Glutamatergic neuron (in vitro differentiated cells): ENCODE measurements around the gene LENEP. TPM values are rescaled to one million over a fixed set of nuclear protein-coding genes. Genes with fewer than 3 reads are reported as not detected.
A peak's percentile ranks its signal among the peaks of the same experiment; 100 is the strongest.

Experiments
- DNase-seq: peaks from one replicate; pipeline ENCODE4 v3.0.0; 2022
- H3K27ac Mint-ChIP-seq: one replicate; pipeline ENCODE4 v1.8.0; 2020; ENCODE audit warnings: mild to moderate bottlenecking, mixed read lengths, inconsistent platforms; ENCODE audit not compliant: unreplicated experiment
- H3K27me3 Mint-ChIP-seq: one replicate; pipeline ENCODE4 v1.8.0; 2020; ENCODE audit warnings: mild to moderate bottlenecking, moderate library complexity, mixed read lengths, inconsistent platforms; ENCODE audit not compliant: unreplicated experiment
- H3K36me3 Mint-ChIP-seq: one replicate; pipeline ENCODE4 v1.8.0; 2020; ENCODE audit warnings: mild to moderate bottlenecking, mixed read lengths, inconsistent platforms; ENCODE audit not compliant: unreplicated experiment
- H3K4me1 Mint-ChIP-seq: one replicate; pipeline ENCODE4 v1.8.0; 2020; ENCODE audit warnings: mild to moderate bottlenecking, low read depth, mixed read lengths, inconsistent platforms; ENCODE audit not compliant: unreplicated experiment
- H3K4me3 Mint-ChIP-seq: one replicate; pipeline ENCODE4 v1.8.0; 2020; ENCODE audit warnings: mild to moderate bottlenecking, mixed read lengths, inconsistent platforms; ENCODE audit not compliant: unreplicated experiment
- H3K9me3 Mint-ChIP-seq: one replicate; pipeline ENCODE4 v1.8.0; 2020; ENCODE audit warnings: mild to moderate bottlenecking, moderate library complexity, mixed read lengths, inconsistent platforms; ENCODE audit not compliant: unreplicated experiment
- CTCF ChIP-seq: fragments of 200-600 bp; sonication (generic); IDR thresholded peaks from one replicate; pipeline ENCODE4 v1.5.0; 2021; ENCODE audit not compliant: partially characterized antibody, unreplicated experiment
- total RNA-seq: library from RNA; stranded (reverse); fragmentation: NEBNext Ultra II Directional; extraction: Animal tissue kit (Norgen Biotek cat#: 25700); gene quantifications from one replicate; pipeline ENCODE4 v1.2.1, GENCODE V29; 2021; ENCODE audit not compliant: unreplicated experiment

The LENEP gene
- total RNA-seq, 1 donor from 2014 or later: 1.3 TPM

DNA sequence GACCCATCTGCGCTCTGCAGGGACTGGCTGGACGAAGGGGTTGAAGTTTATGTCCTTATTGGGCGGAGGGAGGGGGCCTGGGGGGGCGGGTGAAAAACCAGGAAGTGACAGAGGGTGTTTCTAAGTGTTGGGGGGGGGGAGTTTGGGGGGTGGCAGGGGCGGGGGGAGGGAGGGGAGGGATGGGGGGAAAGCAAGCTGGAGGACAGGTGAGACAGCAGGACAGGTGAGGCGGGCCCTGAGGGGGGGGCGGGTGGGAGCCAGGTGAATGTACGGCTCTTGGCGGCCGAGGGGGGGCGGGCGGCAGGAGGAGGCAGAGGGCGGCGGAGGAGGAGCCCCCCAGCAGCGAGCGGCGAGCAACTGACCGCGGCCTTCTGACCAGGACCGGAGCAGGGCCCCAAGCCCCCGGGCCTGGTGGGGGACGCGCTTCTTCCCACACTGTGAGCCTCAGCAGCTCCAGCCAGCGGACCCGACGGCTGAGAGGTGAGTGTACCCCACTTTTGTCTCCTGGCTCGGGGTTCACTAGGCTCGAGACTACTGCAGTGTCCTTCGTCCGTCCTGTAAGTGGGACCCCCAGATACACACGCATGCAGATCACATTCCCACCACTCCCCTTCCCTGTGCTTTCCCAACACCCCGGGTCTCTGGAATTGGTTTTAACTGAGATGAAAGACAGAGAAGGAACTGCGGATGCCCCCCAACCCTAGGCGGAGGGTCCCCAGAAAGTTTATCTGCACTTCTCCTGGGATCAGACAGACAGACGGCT is 9.3 kb downstream of the LENEP start, which contains the start of gene ZBTB7B:
Gene ZBTB7B (plus strand): TSS at position 339 of the 763 bp plus-strand sequence. CDS start 11,859 bp downstream, outside the sequence.
- peak within 1 kb of the TSS; percentile 34 for H3K27ac Mint-ChIP-seq
- DNase-seq: no peak
- peaks cover 12% of the 10 kb centered on the region for H3K27me3 Mint-ChIP-seq

DNA sequence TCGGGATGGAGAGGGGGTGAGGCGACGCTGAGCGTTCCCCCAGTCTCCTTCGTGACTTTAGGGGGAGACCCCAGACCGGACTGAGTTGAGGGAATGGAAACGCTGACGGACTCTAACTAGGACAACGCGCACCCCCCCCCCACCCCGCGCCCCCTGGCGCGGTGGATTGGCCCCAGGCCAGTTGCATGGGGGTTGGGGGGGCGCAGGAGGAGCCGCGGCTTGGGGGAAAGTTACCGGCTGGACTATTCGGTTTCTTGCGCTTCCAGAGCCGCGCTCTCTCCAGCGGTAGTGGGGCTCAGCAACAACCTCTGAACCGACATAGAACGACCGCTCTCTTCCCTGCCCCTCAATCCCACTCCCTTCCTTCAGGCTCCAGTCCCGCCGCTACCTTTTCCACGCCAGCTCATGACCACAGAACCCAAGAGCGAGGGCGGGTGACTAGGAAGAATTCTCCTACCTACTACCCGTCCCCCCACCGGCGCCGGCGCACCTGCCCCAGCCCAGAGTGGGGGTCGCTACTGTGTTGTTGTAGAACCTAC is 9.9 kb downstream of the LENEP start:
- H3K36me3 Mint-ChIP-seq: no peaks in the 10 kb centered on the region
- H3K27ac Mint-ChIP-seq: peak overlapping the region; percentile 34
- peaks cover 10% of the 10 kb centered on the region for H3K4me1 Mint-ChIP-seq
- peaks cover 5% of the 10 kb centered on the region for H3K9me3 Mint-ChIP-seq
- peak overlapping the region; percentile 93 for H3K4me3 Mint-ChIP-seq
- DNase-seq: no peak
- TF ChIP-seq CTCF: no peak
- H3K27me3 Mint-ChIP-seq: peaks cover 12% of the 10 kb centered on the region

More for the DNA sequence above, 9.3 kb downstream of the LENEP start, which contains the start of gene ZBTB7B:
- peaks cover 10% of the 10 kb centered on the region for H3K4me1 Mint-ChIP-seq
- H3K36me3 Mint-ChIP-seq: no peaks in the 10 kb centered on the region
- H3K9me3 Mint-ChIP-seq: peaks cover 5% of the 10 kb centered on the region
- peak within 1 kb of the TSS; percentile 93 for H3K4me3 Mint-ChIP-seq
- no peak for TF ChIP-seq CTCF

GRCh38 chr1:155003766-155004351 is 10.5 kb downstream of the LENEP start:
- Mint-ChIP-seq H3K36me3 (no peaks in the 10 kb centered on the region), H3K27ac (peak overlapping the region; percentile 89)

GRCh38 chr1:155004352-155005075 is 11.1 kb downstream of the LENEP start:
- Mint-ChIP-seq H3K27me3 (peaks cover 9% of the 10 kb centered on the region), H3K4me3 (peak overlapping the region; percentile 84), H3K36me3 (no peaks in the 10 kb centered on the region), H3K27ac (peak overlapping the region; percentile 89), H3K9me3 (peaks cover 3% of the 10 kb centered on the region), H3K4me1 (peaks cover 6% of the 10 kb centered on the region)
- TF ChIP-seq CTCF: no peak
- no peak for DNase-seq

More at GRCh38 chr1:155003766-155004351, 10.5 kb downstream of the LENEP start:
- peak; percentile 55 for DNase-seq
- Mint-ChIP-seq H3K9me3 (peaks cover 4% of the 10 kb centered on the region), H3K4me3 (peak overlapping the region; percentile 93), H3K4me1 (peaks cover 10% of the 10 kb centered on the region), H3K27me3 (peaks cover 10% of the 10 kb centered on the region)
- no peak for TF ChIP-seq CTCF
